Heart left ventricle (tissue), 16 donors: Measurements from ENCODE around the gene NDUFA6. TPM values are rescaled to one million over a fixed set of nuclear protein-coding genes. Genes with fewer than 3 reads are reported as not detected.
"Not testable (repeated sequence)": the region's sequence is repeated elsewhere in the genome, so short reads cannot be mapped to it uniquely, and the experiment has no call there.

ENCODE experiments used
- ATAC-seq, 4 donors: fragments of 200-7000 bp; cut with Tn5 transposase; one replicate each; pipeline ENCODE4 v1.9.1; 2020 to 2022; ENCODE audit warnings: moderate library complexity in 4 of 4, mild to moderate bottlenecking in 3 of 4, moderate number of reproducible peaks in 1 of 4
- DNase-seq, 5 donors: peaks; one replicate each; pipeline ENCODE4 v3.0.0-alpha.2; 2020
- H3K27ac ChIP-seq, 12 donors: fragments of 200-600 bp; sonication (generic) in 4 of 12; one replicate each; pipeline versions ENCODE4 v1.5.0 to v1.8.0; 2016 to 2022; ENCODE audit warnings: mild to moderate bottlenecking in 2 of 12
- H3K27me3 ChIP-seq, 9 donors: fragments of 200-600 bp; sonication (generic) in 2 of 9; one replicate each; pipeline versions ENCODE4 v1.5.1 to v1.8.0; 2016 to 2022; ENCODE audit warnings: mild to moderate bottlenecking in 3 of 9
- H3K36me3 ChIP-seq, 9 donors: fragments of 200-600 bp; sonication (generic) in 2 of 9; one replicate each; pipeline versions ENCODE4 v1.5.0 to v1.8.0; 2018 to 2022; ENCODE audit warnings: mild to moderate bottlenecking in 2 of 9
- H3K4me1 ChIP-seq, 12 donors: fragments of 200-600 bp; sonication (generic) in 4 of 12; one replicate each; pipeline versions ENCODE4 v1.5.0 to v1.8.0; 2016 to 2022; ENCODE audit warnings: mild to moderate bottlenecking in 3 of 12
- H3K4me3 ChIP-seq, 12 donors: fragments of 200-600 bp; sonication (generic) in 4 of 12; one replicate each; pipeline versions ENCODE4 v1.5.0 to v1.8.0; 2017 to 2022; ENCODE audit warnings: mild to moderate bottlenecking in 9 of 12, moderate library complexity in 4 of 12
- H3K9me3 ChIP-seq, 12 donors: fragments of 200-600 bp; sonication (generic) in 4 of 12; one replicate each; pipeline versions ENCODE4 v1.5.0 to v1.8.0; 2016 to 2022; ENCODE audit warnings: mild to moderate bottlenecking in 1 of 12
- CTCF ChIP-seq, 12 donors: fragments of 200-600 bp; sonication (generic) in 4 of 12; IDR thresholded peaks; one replicate each; pipeline versions ENCODE4 v1.5.0 to v1.8.0; 2018 to 2022; ENCODE audit warnings: antibody characterized with exemption in 12 of 12, mild to moderate bottlenecking in 5 of 12
- POLR2A ChIP-seq, 2 donors: fragments of 450-650 bp; IDR thresholded peaks; one replicate each; pipeline ENCODE4 v1.6.1; 2017; ENCODE audit warnings: antibody characterized with exemption in 2 of 2, mild to moderate bottlenecking in 2 of 2, moderate library complexity in 2 of 2
- WGBS, 4 donors: extraction: QIAGEN DNeasy Blood & Tissue Kit in 2 of 4; methylation state at CpG; one replicate each; pipeline versions ENCODE4 v1.1.5 to v1.1.7; 2013 to 2018; 5-methylcytosine and 5-hydroxymethylcytosine counted together
- intact Hi-C, 10 donors: fragments of 100-400 bp; cut with DNase I; formaldehyde crosslinking; loops; one replicate each; pipeline versions ENCODE4 v1.11.1 to v1.14.2; 2022
- long read RNA-seq, 3 donors: library from polyadenylated mRNA; unstranded; transcript quantifications; one replicate each; pipeline ENCODE4 v2.0.0, GENCODE V29; 2020 to 2021
- polyA plus RNA-seq, 2 donors: library from polyadenylated mRNA; stranded (reverse); fragments of 200-250 nt; gene quantifications; one replicate each; pipeline ENCODE4 v1.2.3, GENCODE V29; 2013
- total RNA-seq, 9 donors: library from RNA; depleted of rRNA in 2 of 9; stranded (reverse); fragments of >200 nt in 2 of 9; fragmentation: NEBNext Ultra II Directional in 3 of 9; extraction: Animal tissue kit (Norgen Biotek cat#: 25700) in 3 of 9; gene quantifications; one replicate each; pipeline versions ENCODE4 v1.1.0 to v1.2.4, GENCODE V29; 2016 to 2023
- donor health status: ischemic (EF 13 %, LVEDD 7.1; RV severe dilation, severe dysfunction).
- donor health status: healthy with polysubstance abuse.
- donor health status: DM: no; HTN: yes; CAD: no.
- donor health status: DM: no; HTN: no; CAD: no.
- donor health status: ischemic (EF 25% LVEDD 6.9; RV normal size, moderate dysfunction).
- donor health status: ischemic (EF 25% LVEDD 5.7; RV mildly dilated, moderate dysfunction).
- donor health status: healthy.
- donor health status: DM: yes; HTN: yes; CAD: no.
- donor health status: ischemic (EF 35%, LVEDD 5.7; RV mildly dilated, moderate dysfunction).
- donor health status: nonischemic (EF 11% LVEDD 7.7; RV severe dilation, severe dysfunction).
- donor health status: DM: yes; HTN: yes; CAD: no.
- donor health status: PGD.
- donor health status: ischemic (EF 29% LVEDD 5.4; RV normal size, mild dysfunction).
- donor health status: nonischemic (EF 23%, LVEDD 6.1; RV moderate dilation, normal function).

Gene NDUFA6
- total RNA-seq (100 to 1,000 TPM; 159 to 294 (median 255) TPM), polyA plus RNA-seq (100 to 1,000 TPM; 314 to 601 TPM)
- long read RNA-seq, donor 1, transcript NDUFA6-202 (3 exons, 1,256 nt) = major isoform, 390 of 406 reads
- long read RNA-seq, donor 1, transcript NDUFA6-201 (2 exons, 475 nt) = minor isoform, 5 of 406 reads
- long read RNA-seq, donor 1, partial matches to known transcripts = 0 of 406 reads
- long read RNA-seq, donor 1, other reads (novel, unspliced or antisense) = 11 of 406 reads
- long read RNA-seq, donor 2, transcript NDUFA6-202 (3 exons, 1,256 nt) = major isoform, 376 of 386 reads
- long read RNA-seq, donor 2, partial matches to known transcripts = 1 of 386 reads
- long read RNA-seq, donor 2, other reads (novel, unspliced or antisense) = 6 of 386 reads
- long read RNA-seq, donor 3, transcript NDUFA6-202 (3 exons, 1,256 nt) = major isoform, 277 of 285 reads
- long read RNA-seq, donor 3, partial matches to known transcripts = 1 of 285 reads
- long read RNA-seq, donor 3, other reads (novel, unspliced or antisense) = 5 of 285 reads

GRCh38 chr22:42090596-42091454, at the start of gene NDUFA6:
TSS of gene NDUFA6 (minus strand) at chr22:42090772. CDS start at chr22:42090744, 28 bp downstream.
- Histone ChIP-seq H3K4me3 (peak within 1 kb of the TSS; percentile 65 to 93 (median 84)), H3K36me3 (peaks cover 0 to 16% (median 13%) of the 10 kb centered on the region in 9 donors), H3K27me3 (no peaks in the 10 kb centered on the region), H3K9me3 (peaks cover 0 to 4% (median 0%) of the 10 kb centered on the region in 12 donors), H3K4me1 (peaks cover 3 to 42% (median 27%) of the 10 kb centered on the region in 12 donors), H3K27ac (peak within 1 kb of the TSS; percentile 95 to 99 (median 98))
- 0 to 1% (median 0%) methylated on average over 38 to 71 of the region's 71 CpGs for WGBS, 4 donors
- peak; percentile 98 to 99 (median 99) for DNase-seq
- ATAC-seq = peak; percentile 96 to 99 (median 98)
- TF ChIP-seq CTCF (IDR thresholded peaks at IDR 0.05) = peak; percentile 84 to 99 (median 96)
- TF ChIP-seq POLR2A (IDR thresholded peaks at IDR 0.05) = peak; percentile 57 to 89
- intact Hi-C loops = loop anchor here in 9 of 10 donors (1.0 to 10.0 kb wide), 7 partner anchors 11 to 346 kb away; partner anchors contain the start of genes NFAM1 (in 2 of the 9), NAGA (in 1 of the 9) and SMDT1 (in 1 of the 9)

- H3K9me3 ChIP-seq, intact Hi-C loops, H3K4me1 ChIP-seq, H3K27me3 ChIP-seq, ATAC-seq, H3K27ac ChIP-seq, H3K36me3 ChIP-seq, H3K4me3 ChIP-seq: not testable (repeated sequence)
- 84 to 96% (median 93%) methylated on average over 11 to 14 of the region's 17 CpGs for WGBS, 4 donors
- peak in 1 of 5 donors; percentile 1 for DNase-seq
Observed at GRCh38 chr22:42140153-42140552, 49.6 kb upstream of the NDUFA6 start.

DNA sequence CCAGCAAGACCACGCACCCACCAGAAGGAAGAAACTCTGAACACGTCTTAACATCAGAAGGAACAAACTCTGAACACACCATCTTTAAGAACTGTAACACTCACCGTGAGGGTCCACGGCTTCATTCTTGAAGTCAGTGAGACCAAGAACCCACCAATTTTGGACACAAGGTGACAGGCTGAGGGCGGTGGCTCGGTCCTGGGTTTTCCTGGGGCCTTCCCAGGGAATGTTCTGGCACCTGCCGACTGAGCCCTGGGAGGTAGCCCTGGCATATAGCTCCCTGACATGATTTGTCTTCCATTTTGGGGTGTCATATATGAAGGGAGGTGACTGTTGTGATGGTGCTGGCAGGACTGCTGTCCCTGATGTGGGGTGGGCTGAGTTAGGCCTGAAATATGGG, 48.9 kb upstream of the NDUFA6 start:
- H3K9me3 ChIP-seq, DNase-seq, intact Hi-C loops: not testable (repeated sequence)

GRCh38 chr22:42138972-42139371, 48.4 kb upstream of the NDUFA6 start:
- intact Hi-C loops = no loop called here
- ATAC-seq (no peak), DNase-seq (no peak)
- 93 to 99% (median 98%) methylated on average over 2 of the region's 2 CpGs for WGBS, 4 donors
- Histone ChIP-seq H3K4me3 (no peak overlapping the region), H3K9me3 (no peaks in the 10 kb centered on the region), H3K36me3 (peaks cover 0 to 4% (median 0%) of the 10 kb centered on the region in 9 donors), H3K4me1 (no peaks in the 10 kb centered on the region), H3K27me3 (peaks cover 0 to 4% (median 0%) of the 10 kb centered on the region in 9 donors), H3K27ac (no peak overlapping the region)
- no peak for TF ChIP-seq CTCF (IDR thresholded peaks at IDR 0.05)
- no peak for TF ChIP-seq POLR2A (IDR thresholded peaks at IDR 0.05)

More for the DNA sequence above, 48.9 kb upstream of the NDUFA6 start:
- H3K4me1 ChIP-seq, H3K27ac ChIP-seq, ATAC-seq, H3K4me3 ChIP-seq, H3K36me3 ChIP-seq, H3K27me3 ChIP-seq: not testable (repeated sequence)
- 85 to 98% (median 90%) methylated on average over 6 to 7 of the region's 7 CpGs for WGBS, 4 donors
